NT2/D1 (cell line): ENCODE results near the gene LRRC47.

Experiments
- SUZ12 ChIP-seq: IDR thresholded peaks from 2 replicates; pipeline ENCODE4 v1.6.1; 2011; ENCODE audit not compliant: insufficient read length, insufficient read depth; ENCODE audit errors: extremely low read depth
- YY1 ChIP-seq: IDR thresholded peaks from 2 replicates; pipeline ENCODE4 v1.6.1; 2011; ENCODE audit not compliant: insufficient read length, insufficient read depth
- ZNF274 ChIP-seq: IDR thresholded peaks from 2 replicates; pipeline ENCODE4 v1.6.1; 2011; ENCODE audit warnings: mild to moderate bottlenecking, low read depth, low read length

- TF ChIP-seq SUZ12, result no peak
- TF ChIP-seq ZNF274, result no peak
- TF ChIP-seq YY1, result no peak
Measured at GRCh38 chr1:3740752-3741151, 55.5 kb downstream of the LRRC47 start.
